Activated naive CD4-positive, alpha-beta T cell treated with anti-CD3 and anti-CD28 coated beads for 36 hours (primary cell): ENCODE data around the gene INTS1. TPM values are rescaled to one million over a fixed set of nuclear protein-coding genes. Genes with fewer than 3 reads are reported as not detected.

Experiments
- CTCF ChIA-PET: fragments of 350-600 bp; sonication (Branson Sonifier 250); formaldehyde crosslinking; loops from one replicate; lab custom pipeline; 2021; ENCODE audit warnings: antibody characterized with exemption; lab: Charles Lee
- DNase-seq: peaks from one replicate; pipeline ENCODE4 v3.0.0-alpha.2; 2020
- H3K27ac Mint-ChIP-seq: one replicate; pipeline ENCODE4 v1.8.0; 2021; ENCODE audit warnings: mild to moderate bottlenecking, mixed read lengths
- H3K27me3 Mint-ChIP-seq: one replicate; pipeline ENCODE4 v1.8.0; 2021; ENCODE audit warnings: low read depth, mixed read lengths
- H3K36me3 Mint-ChIP-seq: one replicate; pipeline ENCODE4 v1.8.0; 2021; ENCODE audit warnings: low read depth, mixed read lengths
- H3K4me1 Mint-ChIP-seq: one replicate; pipeline ENCODE4 v1.8.0; 2021; ENCODE audit warnings: low read depth, mixed read lengths
- H3K4me3 Mint-ChIP-seq: one replicate; pipeline ENCODE4 v1.8.0; 2021; ENCODE audit warnings: mild to moderate bottlenecking, moderate library complexity, mixed read lengths
- H3K9me3 Mint-ChIP-seq: one replicate; pipeline ENCODE4 v1.8.0; 2021; ENCODE audit warnings: mixed read lengths
- intact Hi-C: fragments of 100-400 bp; cut with micrococcal nuclease; formaldehyde crosslinking; loops from one replicate; pipeline ENCODE4 v1.15.1; 2023
- total RNA-seq, 2 experiments: library from RNA; stranded (reverse); gene quantifications; one replicate each; pipeline ENCODE4 v1.2.3, GENCODE V29; 2021

INTS1 gene
- total RNA-seq, 2 experiments from 2014 or later, result 97.6 to 103 TPM

GRCh38 chr7:1510780-1511154 is 6.6 kb upstream of the INTS1 start:
- intact Hi-C loops, result no loop called here
- no peak overlapping the region for H3K27ac Mint-ChIP-seq
- DNase-seq, result no peak

GRCh38 chr7:1509226-1509625 is 5.0 kb upstream of the INTS1 start:
- Mint-ChIP-seq H3K4me1 (peaks cover 48% of the 10 kb centered on the region), H3K9me3 (no peaks in the 10 kb centered on the region), H3K27me3 (no peaks in the 10 kb centered on the region), H3K27ac (no peak overlapping the region), H3K36me3 (peaks cover 2% of the 10 kb centered on the region), H3K4me3 (no peak overlapping the region)
- intact Hi-C loops, result no loop called here
- no peak for DNase-seq
- CTCF ChIA-PET, result interaction anchor here (2.0 kb wide), 1 partner anchor 24 kb away, joined by 5 read pairs; no protein-coding TSS in a partner anchor

More at GRCh38 chr7:1510780-1511154, 6.6 kb upstream of the INTS1 start:
- H3K4me3 Mint-ChIP-seq, result no peak overlapping the region
- H3K4me1 Mint-ChIP-seq, result peaks cover 44% of the 10 kb centered on the region
- no peaks in the 10 kb centered on the region for H3K9me3 Mint-ChIP-seq
- CTCF ChIA-PET, result interaction anchor here (2.0 kb wide), 1 partner anchor 23 kb away, joined by 5 read pairs; no protein-coding TSS in a partner anchor
- no peaks in the 10 kb centered on the region for H3K36me3 Mint-ChIP-seq
- no peaks in the 10 kb centered on the region for H3K27me3 Mint-ChIP-seq

GRCh38 chr7:1508277-1508758 is 4.1 kb upstream of the INTS1 start:
- no peaks in the 10 kb centered on the region for H3K9me3 Mint-ChIP-seq
- no peak for DNase-seq
- H3K4me3 Mint-ChIP-seq, result no peak overlapping the region
- peaks cover 2% of the 10 kb centered on the region for H3K36me3 Mint-ChIP-seq
- peaks cover 43% of the 10 kb centered on the region for H3K4me1 Mint-ChIP-seq
- CTCF ChIA-PET, result interaction anchor here (0.6 kb wide), 1 partner anchor 1592 kb away, joined by 4 read pairs; no protein-coding TSS in a partner anchor
- no peak overlapping the region for H3K27ac Mint-ChIP-seq
- intact Hi-C loops, result no loop called here
- H3K27me3 Mint-ChIP-seq, result no peaks in the 10 kb centered on the region

GRCh38 chr7:1505731-1506550 is 1.8 kb upstream of the INTS1 start:
- peak; percentile 32 for DNase-seq
- Mint-ChIP-seq H3K36me3 (peaks cover 10% of the 10 kb centered on the region), H3K9me3 (no peaks in the 10 kb centered on the region), H3K4me3 (peak overlapping the region; percentile 59), H3K27me3 (no peaks in the 10 kb centered on the region), H3K4me1 (peaks cover 43% of the 10 kb centered on the region), H3K27ac (no peak overlapping the region)
- CTCF ChIA-PET, result interaction anchor here (0.7 to 1.6 kb wide), 5 partner anchors 9 to 266 kb away, joined by 3 to 6 read pairs (median 5); no protein-coding TSS in a partner anchor
- intact Hi-C loops, result loop anchor here (2.0 kb wide), 2 partner anchors 47 to 51 kb away; partner anchors contain the start of genes MICALL2 and TMEM184A

- CTCF ChIA-PET, result interaction anchor here (1.2 kb wide), 1 partner anchor 53 kb away, joined by 4 read pairs; the partner anchor contains the start of gene TMEM184A
- DNase-seq, result no peak
- Mint-ChIP-seq H3K36me3 (peaks cover 14% of the 10 kb centered on the region), H3K9me3 (no peaks in the 10 kb centered on the region), H3K4me1 (peaks cover 37% of the 10 kb centered on the region), H3K27me3 (no peaks in the 10 kb centered on the region), H3K4me3 (peak overlapping the region; percentile 83), H3K27ac (no peak overlapping the region)
- intact Hi-C loops, result no loop called here
These were observed 799 bp downstream of the INTS1 start for GRCh38 chr7:1503390-1503789.

GRCh38 chr7:1502845-1503244 is 1.3 kb downstream of the INTS1 start:
- CTCF ChIA-PET, result interaction anchor here (1.2 kb wide), 1 partner anchor 54 kb away, joined by 4 read pairs; the partner anchor contains the start of gene TMEM184A
- Mint-ChIP-seq H3K36me3 (peaks cover 14% of the 10 kb centered on the region), H3K9me3 (no peaks in the 10 kb centered on the region), H3K4me1 (peaks cover 35% of the 10 kb centered on the region), H3K27ac (no peak overlapping the region), H3K27me3 (no peaks in the 10 kb centered on the region), H3K4me3 (peak overlapping the region; percentile 83)
- DNase-seq, result no peak
- intact Hi-C loops, result no loop called here

GRCh38 chr7:1501487-1502270 is 2.5 kb downstream of the INTS1 start:
- DNase-seq, result no peak
- intact Hi-C loops, result no loop called here
- Mint-ChIP-seq H3K9me3 (no peaks in the 10 kb centered on the region), H3K27ac (no peak overlapping the region), H3K27me3 (no peaks in the 10 kb centered on the region), H3K4me1 (peaks cover 26% of the 10 kb centered on the region), H3K4me3 (peak overlapping the region; percentile 83), H3K36me3 (peaks cover 14% of the 10 kb centered on the region)
- CTCF ChIA-PET, result no interaction called here

GRCh38 chr7:1500064-1500807 is 4.0 kb downstream of the INTS1 start:
- H3K4me1 Mint-ChIP-seq, result peaks cover 19% of the 10 kb centered on the region
- H3K9me3 Mint-ChIP-seq, result no peaks in the 10 kb centered on the region
- intact Hi-C loops, result no loop called here
- H3K4me3 Mint-ChIP-seq, result no peak overlapping the region
- CTCF ChIA-PET, result interaction anchor here (1.1 kb wide), 1 partner anchor 26 kb away, joined by 4 read pairs; no protein-coding TSS in a partner anchor
- no peaks in the 10 kb centered on the region for H3K27me3 Mint-ChIP-seq
- peaks cover 14% of the 10 kb centered on the region for H3K36me3 Mint-ChIP-seq
- DNase-seq, result no peak
- H3K27ac Mint-ChIP-seq, result no peak overlapping the region

GRCh38 chr7:1499367-1500029 is 4.7 kb downstream of the INTS1 start:
- Mint-ChIP-seq H3K4me1 (peaks cover 19% of the 10 kb centered on the region), H3K9me3 (no peaks in the 10 kb centered on the region), H3K36me3 (peaks cover 14% of the 10 kb centered on the region), H3K27me3 (no peaks in the 10 kb centered on the region), H3K4me3 (no peak overlapping the region), H3K27ac (no peak overlapping the region)
- DNase-seq, result no peak
- CTCF ChIA-PET, result interaction anchor here (1.1 kb wide), 1 partner anchor 25 kb away, joined by 4 read pairs; no protein-coding TSS in a partner anchor
- intact Hi-C loops, result no loop called here

- no peak overlapping the region for H3K4me3 Mint-ChIP-seq
- H3K27ac Mint-ChIP-seq, result no peak overlapping the region
- H3K27me3 Mint-ChIP-seq, result no peaks in the 10 kb centered on the region
- intact Hi-C loops, result no loop called here
- H3K9me3 Mint-ChIP-seq, result no peaks in the 10 kb centered on the region
- H3K36me3 Mint-ChIP-seq, result peaks cover 12% of the 10 kb centered on the region
- H3K4me1 Mint-ChIP-seq, result peaks cover 17% of the 10 kb centered on the region
- DNase-seq, result no peak
- CTCF ChIA-PET, result interaction anchor here (1.1 kb wide), 1 partner anchor 24 kb away, joined by 4 read pairs; no protein-coding TSS in a partner anchor
These were observed 5.6 kb downstream of the INTS1 start for GRCh38 chr7:1498370-1499305.
